Dermis microvascular lymphatic vessel endothelial cell (primary cell): ENCODE data around the gene ADAP1. TPM values are rescaled to one million over a fixed set of nuclear protein-coding genes. Genes with fewer than 3 reads are reported as not detected.

Experiments used
- DNase-seq, 2 donors: peaks; one replicate each; pipeline versions ENCODE4 v3.0.0 to v3.0.0-alpha.2; 2010; ENCODE audit warnings: low read depth in 2 of 2
- total RNA-seq: library from RNA; depleted of rRNA; stranded (reverse); fragments of >200 nt; gene quantifications from 2 replicates; pipeline ENCODE4 v1.2.1, GENCODE V29; 2014

The ADAP1 gene
- total RNA-seq, 1 donor from 2014 or later = 1.8 TPM

DNA sequence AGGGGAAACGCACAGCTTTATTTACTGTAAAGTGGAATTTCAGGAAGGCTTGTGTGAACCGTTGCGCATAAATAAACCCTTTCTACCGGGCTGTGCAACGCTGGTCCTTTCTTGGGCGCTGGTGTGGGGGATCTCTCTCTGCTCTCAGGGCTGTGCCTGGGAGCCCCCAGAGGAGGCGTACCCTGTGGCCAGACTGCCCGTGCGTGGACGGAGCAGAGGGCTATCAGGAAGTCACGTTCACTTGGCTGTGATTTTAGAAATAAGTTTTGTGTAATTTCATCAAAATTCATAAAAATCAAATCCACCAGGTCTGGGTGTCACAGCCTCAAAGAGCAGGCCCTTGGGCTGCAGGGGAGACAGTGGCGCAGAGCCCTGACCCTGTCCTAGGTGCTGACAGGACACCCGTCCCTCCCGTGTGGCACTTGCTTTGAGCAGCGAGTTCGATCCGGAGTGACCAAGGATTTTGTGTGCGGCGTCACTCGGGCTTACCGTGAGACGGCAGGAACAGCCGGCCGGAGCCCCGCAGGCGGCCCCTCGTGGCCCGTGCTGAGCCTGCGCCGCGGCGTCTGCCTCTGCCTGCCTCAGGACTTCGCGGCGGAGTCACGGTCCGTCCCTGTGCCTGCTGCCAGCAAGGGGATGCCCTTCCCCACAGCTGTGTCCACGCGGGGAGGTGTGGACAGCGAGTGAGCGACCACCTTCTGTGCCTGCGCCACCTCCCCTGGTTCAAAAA is 58.0 kb downstream of the ADAP1 start:
- no peak for DNase-seq

GRCh38 chr7:895451-896052 is 58.9 kb downstream of the ADAP1 start:
- no peak for DNase-seq

DNA sequence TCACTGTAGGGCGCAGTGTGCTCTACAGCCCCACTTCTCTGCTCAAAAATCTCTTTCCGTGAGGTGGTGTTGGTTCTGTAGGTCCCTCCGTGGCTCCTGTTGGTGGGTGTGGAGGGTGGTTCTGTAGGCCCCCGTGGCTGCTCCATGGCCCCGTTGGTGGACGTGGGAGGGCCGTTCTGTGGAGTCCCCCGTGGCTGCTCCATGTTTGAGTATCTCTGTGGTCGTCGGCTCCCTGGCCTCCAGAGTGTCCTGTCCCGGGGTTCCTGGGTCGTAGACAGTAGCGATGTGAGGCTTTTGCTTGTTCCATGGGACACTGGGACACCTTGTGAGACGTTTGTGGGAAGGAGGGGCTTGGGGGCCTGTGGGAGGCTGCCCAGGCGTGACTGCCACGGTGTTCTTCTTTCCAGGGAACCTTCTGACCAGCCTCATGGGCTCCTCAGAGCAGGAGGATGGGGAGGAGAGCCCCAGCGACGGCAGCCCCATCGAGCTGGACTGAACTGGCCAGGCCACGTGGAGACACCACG is 59.5 kb downstream of the ADAP1 start:
- DNase-seq = no peak

- no peak for DNase-seq
These were observed 60.2 kb downstream of the ADAP1 start for GRCh38 chr7:894164-894867.

DNA sequence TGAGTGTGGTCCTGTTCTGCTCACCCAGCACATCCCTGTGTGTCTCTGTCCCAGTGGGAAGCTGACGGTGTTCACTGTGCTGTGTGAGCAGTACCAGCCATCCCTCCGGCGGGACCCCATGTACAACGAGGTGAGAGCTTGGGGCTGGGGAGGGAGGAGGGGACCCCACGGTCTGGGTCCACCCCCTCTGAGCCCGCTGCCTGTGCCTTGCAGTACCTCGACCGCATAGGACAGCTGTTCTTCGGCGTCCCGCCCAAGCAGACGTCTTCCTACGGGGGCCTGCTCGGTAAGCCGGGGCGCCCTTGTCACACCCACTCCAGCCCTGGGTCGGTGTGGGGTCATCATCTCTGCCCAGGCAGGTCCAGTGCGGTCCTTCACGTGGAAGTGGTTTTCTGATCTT is 60.8 kb downstream of the ADAP1 start:
- DNase-seq = no peak

DNA sequence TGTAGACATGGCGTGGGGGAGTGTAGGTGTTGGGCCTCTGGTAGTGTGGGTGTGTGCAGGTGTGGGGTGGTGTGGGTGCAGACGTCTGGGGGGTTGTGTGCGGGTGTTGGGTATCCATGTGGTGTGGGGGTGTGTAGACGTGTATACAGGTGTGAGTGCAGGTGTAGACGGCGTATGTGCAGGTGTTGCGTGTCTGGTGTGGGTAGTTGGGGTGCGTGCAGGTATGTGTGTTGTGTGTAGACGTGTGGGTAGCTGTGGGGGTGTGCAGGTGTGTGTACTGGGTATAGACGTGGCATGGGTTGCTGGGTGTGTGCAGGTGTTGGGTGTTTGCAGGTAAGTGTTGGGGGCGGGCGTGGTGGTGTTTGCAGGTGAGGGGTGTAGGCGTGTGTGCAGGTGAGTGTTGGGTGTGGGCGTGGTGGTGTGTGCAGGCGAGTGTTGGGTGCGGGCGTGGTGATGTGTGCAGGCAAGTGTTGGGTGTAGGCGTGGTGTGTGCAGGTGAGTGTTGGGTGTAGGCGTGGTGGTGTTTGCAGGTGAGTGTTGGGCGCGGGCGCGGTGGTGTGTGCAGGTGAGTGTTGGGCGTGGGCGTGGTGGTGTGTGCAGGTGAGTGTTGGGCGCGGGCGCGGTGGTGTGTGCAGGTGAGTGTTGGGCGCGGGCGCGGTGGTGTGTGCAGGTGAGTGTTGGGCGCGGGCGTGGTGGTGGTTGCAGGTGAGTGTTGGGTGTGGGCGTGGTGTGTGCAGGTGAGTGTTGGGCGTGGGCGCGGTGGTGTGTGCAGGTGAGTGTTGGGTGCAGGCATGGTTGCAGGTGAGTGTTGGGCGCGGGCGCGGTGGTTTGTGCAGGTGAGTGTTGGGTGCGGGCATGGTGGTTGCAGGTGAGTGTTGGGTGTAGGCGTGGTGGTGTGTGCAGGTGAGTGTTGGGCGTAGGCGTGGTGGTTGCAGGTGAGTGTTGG is 61.6 kb downstream of the ADAP1 start:
- no peak for DNase-seq

DNA sequence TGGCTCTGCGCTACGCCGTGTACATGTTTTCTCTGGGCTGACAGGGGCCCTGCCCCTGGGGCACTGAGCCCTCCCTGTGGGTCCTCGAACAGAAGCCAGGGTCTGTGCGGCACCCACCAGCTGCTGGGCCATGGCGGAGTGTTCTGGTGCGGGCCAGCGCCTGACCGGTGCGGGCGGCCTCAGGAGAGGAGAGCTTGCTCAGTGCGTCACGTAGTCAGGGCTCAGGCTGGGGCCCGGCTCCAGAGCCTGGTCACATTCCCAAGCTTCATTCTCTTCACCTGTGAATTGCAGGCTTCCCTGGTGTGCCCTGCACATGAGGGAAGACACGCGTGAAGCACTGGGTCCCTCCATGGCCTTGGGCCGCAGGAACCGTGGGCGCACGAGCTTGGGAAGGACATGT is 62.7 kb downstream of the ADAP1 start:
- no peak for DNase-seq

- DNase-seq = no peak
These were observed 63.2 kb downstream of the ADAP1 start for GRCh38 chr7:891291-891690.

- DNase-seq = no peak
These were observed 63.6 kb downstream of the ADAP1 start for GRCh38 chr7:890868-891267.

- DNase-seq = no peak
These were observed 65.1 kb downstream of the ADAP1 start for GRCh38 chr7:889391-889790.

DNA sequence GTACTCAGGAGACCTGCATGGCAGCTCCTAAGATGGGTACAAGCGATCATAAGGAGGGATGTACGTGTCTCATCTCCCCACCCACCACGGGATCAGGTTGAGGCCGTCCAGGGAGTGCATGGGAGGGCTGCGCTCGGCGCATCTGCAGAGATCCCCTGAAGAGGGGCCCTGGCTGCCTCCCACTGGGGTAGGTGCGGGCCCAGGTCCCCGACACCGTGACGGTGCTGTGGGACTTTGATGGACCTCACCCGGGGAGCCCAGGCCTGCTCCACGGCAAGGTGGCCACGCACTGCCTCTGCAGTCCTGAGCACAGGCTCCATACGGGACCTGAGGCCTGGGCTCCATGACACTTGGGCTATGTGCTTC is 65.5 kb downstream of the ADAP1 start:
- DNase-seq = no peak

DNA sequence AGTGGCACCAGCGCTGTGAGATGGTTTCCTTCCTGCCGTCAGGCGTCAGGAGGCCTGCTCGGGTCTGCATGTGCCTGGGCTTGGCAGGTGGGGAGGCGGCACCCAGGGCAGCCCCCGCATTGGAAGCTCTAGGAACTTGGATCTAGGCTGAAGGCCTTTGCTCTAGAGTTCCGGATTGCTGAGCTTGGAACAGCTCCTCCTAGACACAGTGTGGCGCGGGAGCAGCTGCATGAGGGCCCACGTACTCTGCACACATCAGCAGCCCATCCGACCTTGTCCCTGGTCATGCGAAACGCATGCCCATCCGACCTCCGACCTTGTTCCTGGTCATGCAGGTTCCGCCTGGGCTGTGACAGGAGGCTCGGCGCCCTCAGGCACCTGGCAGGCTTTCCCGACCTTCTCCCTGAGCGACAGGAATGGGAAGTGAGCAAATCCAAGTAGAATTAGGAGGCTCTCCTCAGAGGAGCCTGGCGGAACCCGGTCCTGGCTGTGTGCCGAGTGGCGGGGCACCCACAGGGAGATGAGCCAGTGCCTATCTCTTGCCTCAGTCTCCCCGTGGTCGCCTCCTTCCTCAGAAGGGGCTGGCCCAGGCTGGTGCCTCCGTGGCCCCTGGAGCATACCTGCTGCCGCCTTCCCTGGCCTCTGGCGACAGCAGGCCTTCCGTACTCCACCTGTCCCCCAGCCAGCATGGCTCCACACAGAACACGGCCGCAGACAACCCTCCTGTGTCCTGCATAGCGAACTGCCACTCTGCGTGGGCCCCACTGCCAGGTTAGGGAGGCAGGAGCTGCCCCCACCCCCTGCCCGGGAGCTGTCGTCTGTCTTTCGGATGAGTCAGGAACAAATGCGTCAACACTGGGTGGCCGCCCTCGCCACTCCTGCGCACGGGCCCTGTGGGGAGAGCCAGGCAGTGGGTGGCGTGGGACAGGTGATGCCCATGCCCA is 66.1 kb downstream of the ADAP1 start:
- DNase-seq = no peak

DNA sequence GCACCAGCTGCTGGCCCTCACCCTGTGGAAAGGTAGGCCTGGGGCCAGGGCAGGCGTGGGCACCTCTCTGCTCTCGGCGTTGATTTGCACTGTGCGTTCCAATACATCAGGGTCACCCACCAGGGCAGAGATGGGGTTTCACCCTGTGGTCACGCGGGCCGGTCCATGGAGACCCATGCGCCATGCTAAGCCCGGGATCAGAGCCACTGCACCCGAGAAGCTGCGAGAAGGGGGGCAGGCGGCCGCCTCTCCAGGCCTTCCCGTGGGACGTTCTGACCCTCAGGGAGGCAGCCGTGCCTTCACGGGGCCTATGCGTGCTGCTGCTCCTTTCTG is 67.0 kb downstream of the ADAP1 start:
- no peak for DNase-seq

DNA sequence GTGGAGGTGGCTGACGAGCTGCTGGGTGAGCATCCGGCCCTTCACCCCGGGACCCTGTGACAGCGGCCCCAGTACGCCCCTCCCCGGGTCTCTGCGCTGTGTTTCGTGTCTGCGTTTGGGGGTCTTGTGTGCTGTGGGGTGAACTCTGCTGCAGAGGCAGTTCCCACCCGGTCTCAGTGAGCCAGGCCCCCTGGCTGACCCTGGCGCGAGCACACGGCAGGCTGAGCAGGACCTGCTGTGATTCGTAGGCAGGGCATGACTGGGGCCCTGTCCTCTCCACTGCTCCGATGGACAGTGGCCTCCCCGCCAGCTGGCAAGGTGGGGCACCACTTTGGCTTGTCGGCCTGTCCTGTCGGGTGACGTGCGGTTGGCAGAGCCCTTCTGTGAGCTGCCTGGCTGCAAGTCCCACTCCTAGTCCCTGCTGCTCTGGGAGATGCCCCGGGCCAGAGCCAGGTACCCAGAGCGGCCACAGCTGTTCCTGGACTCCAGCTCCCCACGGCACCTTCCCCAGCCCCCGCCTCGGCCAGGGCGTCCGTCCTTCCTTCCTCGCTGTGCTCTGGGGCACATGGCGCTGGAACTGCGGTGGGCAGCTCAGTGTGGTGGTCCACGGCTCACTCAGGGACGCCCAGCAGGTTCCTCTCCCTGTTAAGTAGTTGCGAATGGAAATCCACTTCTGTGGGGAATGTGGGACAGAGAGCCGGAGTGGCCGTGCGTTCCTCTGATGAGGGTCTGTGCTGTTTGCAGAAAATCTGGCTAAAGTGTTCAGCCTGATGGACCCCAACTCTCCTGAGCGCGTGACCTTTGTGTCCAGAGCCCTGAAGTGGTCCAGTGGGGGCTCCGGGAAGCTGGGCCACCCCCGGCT is 67.6 kb downstream of the ADAP1 start:
- no peak for DNase-seq

DNA sequence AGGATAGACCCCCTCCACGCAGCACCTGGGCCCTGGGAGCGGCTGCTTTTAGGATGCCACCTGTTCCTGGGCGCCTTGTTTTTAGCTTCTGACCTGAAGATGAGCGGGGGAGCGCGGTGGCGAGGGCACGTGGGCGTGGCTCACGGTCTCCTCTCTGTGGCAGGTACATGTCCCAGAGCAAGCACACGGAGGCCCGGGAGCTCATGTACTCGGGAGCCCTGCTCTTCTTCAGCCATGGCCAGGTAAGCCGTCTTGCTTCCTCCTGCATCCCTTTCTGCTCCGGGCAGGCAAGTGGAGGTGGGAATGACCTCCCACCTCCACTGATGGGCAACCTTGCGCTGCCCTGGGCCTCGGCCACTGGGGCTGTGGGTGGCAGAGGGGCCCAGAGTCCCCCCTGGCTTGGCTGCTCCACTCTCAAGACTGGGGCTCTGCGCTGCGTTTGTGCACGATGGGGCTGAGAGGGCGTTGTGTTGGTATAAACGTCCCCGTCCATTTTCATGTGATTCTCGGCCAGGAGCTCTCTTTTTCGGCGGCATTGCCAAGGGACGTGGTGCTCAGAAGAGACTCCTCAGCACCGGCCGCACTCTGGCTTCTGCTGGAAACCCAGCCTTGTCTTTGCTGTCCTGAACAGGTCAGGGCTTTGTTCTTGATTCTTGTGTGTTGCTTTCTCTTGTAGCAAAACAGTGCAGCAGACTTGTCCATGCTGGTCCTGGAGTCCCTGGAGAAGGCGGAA is 68.4 kb downstream of the ADAP1 start:
- DNase-seq = no peak

DNA sequence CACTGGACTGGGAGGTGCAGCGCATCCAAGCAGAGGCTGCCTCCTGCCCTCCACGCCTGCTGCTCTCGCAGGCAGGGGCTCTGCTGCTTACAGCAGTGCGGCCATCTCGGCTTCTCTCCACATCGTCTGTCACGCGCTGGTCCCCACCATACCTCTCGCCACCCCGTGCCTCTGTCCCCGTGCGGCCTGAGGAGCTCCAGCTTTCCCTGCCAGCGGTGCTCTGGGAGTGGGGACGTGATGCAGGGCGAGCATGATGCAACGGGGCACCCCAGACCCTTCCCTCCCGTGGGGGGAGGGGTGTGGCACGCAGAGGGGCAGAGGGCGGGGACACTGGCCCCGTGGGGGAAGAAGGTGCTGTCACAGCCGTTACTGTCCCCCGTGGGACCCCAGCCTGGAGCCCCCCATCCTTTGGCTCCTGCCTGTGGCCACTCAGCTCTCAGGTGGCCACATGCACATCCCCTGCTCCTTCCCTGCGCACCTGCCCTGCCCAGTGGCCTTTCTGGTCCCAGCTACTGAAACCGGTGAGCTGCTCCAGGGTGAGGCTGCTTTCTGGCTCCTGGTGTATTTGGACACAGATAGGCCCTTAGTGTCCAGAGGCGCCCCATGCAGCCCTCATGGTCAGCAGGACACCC is 69.1 kb downstream of the ADAP1 start:
- DNase-seq = no peak

GRCh38 chr7:884191-885003 is 70.1 kb downstream of the ADAP1 start:
- no peak for DNase-seq
